K562 (cell line): ENCODE data around the gene NEURL1B. TPM values are rescaled to one million over a fixed set of nuclear protein-coding genes. Genes with fewer than 3 reads are reported as not detected.

Experiments used
- GTF2E2 ChIP-seq: fragments of 200-800 bp; sonication (Bioruptor generic); IDR thresholded peaks from 2 replicates; pipeline ENCODE4 v1.6.1; 2016; ENCODE audit warnings: missing genetic modification characterization, missing compliant biosample characterization
- KHSRP ChIP-seq: fragments of 450-650 bp; IDR thresholded peaks from 2 replicates; pipeline ENCODE4 v1.6.1; 2017
- NUFIP1 ChIP-seq: fragments of 450-650 bp; IDR thresholded peaks from 2 replicates; pipeline ENCODE4 v1.6.1; 2018; ENCODE audit not compliant: partially characterized antibody
- TAF7 ChIP-seq: fragments of 450-650 bp; IDR thresholded peaks from 2 replicates; pipeline ENCODE4 v1.6.1; 2016; ENCODE audit warnings: missing genetic modification characterization, missing compliant biosample characterization
- polyA plus RNA-seq, 8 experiments: library from polyadenylated mRNA; depleted of rRNA in 4 of 8; stranded (reverse) in 5 of 8; unstranded in 3 of 8; fragments of >200 nt; fragmentation: Nextera tagmentation in 2 of 8; fragmentation: Illumina TruSeq in 1 of 8; extraction: Ambion mirVana in 2 of 8; extraction: Trizol in 1 of 8; gene quantifications; 2 replicates each; pipeline versions ENCODE4 v1.2.1 to v1.2.3, GENCODE V29; 2011 to 2014; ENCODE audit warnings: inconsistent platforms in 1 of 8, missing spikeins in 1 of 8
- total RNA-seq, 7 experiments: library from RNA; depleted of rRNA in 6 of 7; stranded (reverse); fragments of >200 nt in 6 of 7; fragmentation: Illumina TruSeq in 2 of 7; extraction: Trizol in 2 of 7; gene quantifications; 2 replicates each; pipeline versions ENCODE4 v1.2.1 to v1.2.3, GENCODE V29; 2011 to 2021; ENCODE audit warnings: low replicate concordance in 1 of 7
- TF ChIP-seq, protein P1 (sequence below), 2 experiments: fragments of 450-650 bp; formaldehyde crosslinking in 1 of 2; IDR thresholded peaks; 2 replicates each; pipeline versions ENCODE4 v1.4.0 to v1.6.1; 2014 to 2020; ENCODE audit warnings: mild to moderate bottlenecking in 2 of 2, borderline replicate concordance in 1 of 2, low read depth in 1 of 2

NEURL1B gene
- total and polyA plus RNA-seq, 9 of the 15 experiments (the other 6 are each of a cell fraction or from before 2014, with no cell fraction given), result 0.04 TPM; not detected in 8

DNA sequence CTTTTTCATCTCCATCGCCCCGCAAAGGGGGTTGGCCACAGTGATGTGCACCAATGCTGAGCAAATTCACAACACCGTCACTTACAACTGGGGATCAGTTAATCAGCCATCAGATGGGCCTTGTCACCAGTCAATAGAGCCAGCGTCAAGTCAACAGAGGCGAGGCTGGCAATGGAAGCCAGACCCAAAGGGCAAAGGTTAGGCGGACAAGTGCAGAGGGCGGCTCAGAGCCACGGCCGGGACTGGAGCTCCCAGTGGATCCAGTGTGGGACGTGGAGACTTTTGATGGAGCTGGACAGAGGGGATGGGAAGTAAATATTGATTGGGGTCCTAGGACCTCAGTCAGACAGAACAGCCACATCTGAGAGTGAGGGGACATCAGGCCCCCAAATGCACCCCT is 84.2 kb downstream of the NEURL1B start (continued):
- TF ChIP-seq, protein P1, sequence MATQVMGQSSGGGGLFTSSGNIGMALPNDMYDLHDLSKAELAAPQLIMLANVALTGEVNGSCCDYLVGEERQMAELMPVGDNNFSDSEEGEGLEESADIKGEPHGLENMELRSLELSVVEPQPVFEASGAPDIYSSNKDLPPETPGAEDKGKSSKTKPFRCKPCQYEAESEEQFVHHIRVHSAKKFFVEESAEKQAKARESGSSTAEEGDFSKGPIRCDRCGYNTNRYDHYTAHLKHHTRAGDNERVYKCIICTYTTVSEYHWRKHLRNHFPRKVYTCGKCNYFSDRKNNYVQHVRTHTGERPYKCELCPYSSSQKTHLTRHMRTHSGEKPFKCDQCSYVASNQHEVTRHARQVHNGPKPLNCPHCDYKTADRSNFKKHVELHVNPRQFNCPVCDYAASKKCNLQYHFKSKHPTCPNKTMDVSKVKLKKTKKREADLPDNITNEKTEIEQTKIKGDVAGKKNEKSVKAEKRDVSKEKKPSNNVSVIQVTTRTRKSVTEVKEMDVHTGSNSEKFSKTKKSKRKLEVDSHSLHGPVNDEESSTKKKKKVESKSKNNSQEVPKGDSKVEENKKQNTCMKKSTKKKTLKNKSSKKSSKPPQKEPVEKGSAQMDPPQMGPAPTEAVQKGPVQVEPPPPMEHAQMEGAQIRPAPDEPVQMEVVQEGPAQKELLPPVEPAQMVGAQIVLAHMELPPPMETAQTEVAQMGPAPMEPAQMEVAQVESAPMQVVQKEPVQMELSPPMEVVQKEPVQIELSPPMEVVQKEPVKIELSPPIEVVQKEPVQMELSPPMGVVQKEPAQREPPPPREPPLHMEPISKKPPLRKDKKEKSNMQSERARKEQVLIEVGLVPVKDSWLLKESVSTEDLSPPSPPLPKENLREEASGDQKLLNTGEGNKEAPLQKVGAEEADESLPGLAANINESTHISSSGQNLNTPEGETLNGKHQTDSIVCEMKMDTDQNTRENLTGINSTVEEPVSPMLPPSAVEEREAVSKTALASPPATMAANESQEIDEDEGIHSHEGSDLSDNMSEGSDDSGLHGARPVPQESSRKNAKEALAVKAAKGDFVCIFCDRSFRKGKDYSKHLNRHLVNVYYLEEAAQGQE (IDR thresholded peaks at IDR 0.05; ENCODE audit: borderline replicate concordance), result no peak
- TF ChIP-seq, protein P1 (CRISPR knock-in tag; IDR thresholded peaks at IDR 0.05; ENCODE audit: low read depth), result no peak
- no peak for TF ChIP-seq GTF2E2 (tag)
- TF ChIP-seq NUFIP1, result no peak
- TF ChIP-seq KHSRP, result no peak
- TF ChIP-seq TAF7 (tag), result no peak
